Smooth muscle cell (in vitro differentiated cells): ENCODE results near the gene ZBTB38. TPM values are rescaled to one million over a fixed set of nuclear protein-coding genes. Genes with fewer than 3 reads are reported as not detected.

Experiments
- DNase-seq: peaks from one replicate; lab custom pipeline; 2025; ENCODE audit not compliant: unreplicated experiment; lab: John Stamatoyannopoulos, UW
- H2AFZ ChIP-seq: fragments of 200-600 bp; sonication (generic); 2 replicates; pipeline ENCODE4 v1.6.0; 2016; ENCODE audit warnings: antibody characterized with exemption, low read depth, mild to moderate bottlenecking
- H3F3A ChIP-seq: fragments of 200-600 bp; sonication (generic); 2 replicates; pipeline ENCODE4 v1.6.0; 2017; ENCODE audit warnings: antibody characterized with exemption, low read depth
- H3K27ac ChIP-seq: fragments of 200-600 bp; sonication (generic); 2 replicates; pipeline ENCODE4 v1.5.1; 2016; ENCODE audit warnings: low read depth, mild to moderate bottlenecking
- H3K27me3 ChIP-seq: fragments of 200-600 bp; sonication (generic); 2 replicates; pipeline ENCODE4 v1.6.1; 2016; ENCODE audit warnings: low read depth, mild to moderate bottlenecking
- H3K36me3 ChIP-seq: fragments of 200-600 bp; sonication (generic); 2 replicates; pipeline ENCODE4 v1.5.1; 2016; ENCODE audit warnings: low read depth
- H3K4me1 ChIP-seq: fragments of 200-600 bp; sonication (generic); 2 replicates; pipeline ENCODE4 v1.5.1; 2016; ENCODE audit warnings: low read depth
- H3K4me2 ChIP-seq: fragments of 200-600 bp; sonication (generic); 2 replicates; pipeline ENCODE4 v1.6.0; 2016; ENCODE audit warnings: mild to moderate bottlenecking
- H3K4me3 ChIP-seq: fragments of 200-600 bp; sonication (generic); 2 replicates; pipeline ENCODE4 v1.5.1; 2016; ENCODE audit warnings: mild to moderate bottlenecking
- H3K79me2 ChIP-seq: fragments of 200-600 bp; sonication (generic); 2 replicates; pipeline ENCODE4 v1.6.0; 2016; ENCODE audit warnings: low read depth, mild to moderate bottlenecking
- H3K9ac ChIP-seq: fragments of 200-600 bp; sonication (generic); 2 replicates; pipeline ENCODE4 v1.6.0; 2016; ENCODE audit warnings: low read depth
- H3K9me3 ChIP-seq: fragments of 200-600 bp; sonication (generic); replicated peaks from 2 replicates; pipeline ENCODE4 v1.5.1; 2016; ENCODE audit warnings: low read depth
- H4K20me1 ChIP-seq: fragments of 200-600 bp; sonication (generic); 2 replicates; pipeline ENCODE4 v1.6.0; 2016; ENCODE audit warnings: low read depth
- CTCF ChIP-seq: fragments of 200-600 bp; sonication (generic); IDR thresholded peaks from 2 replicates; pipeline ENCODE4 v1.5.1; 2017; ENCODE audit warnings: borderline replicate concordance, mild to moderate bottlenecking, antibody characterized with exemption; ENCODE audit not compliant: insufficient read depth, poor library complexity, severe bottlenecking
- WGBS: methylation state at CpG from one replicate; pipeline ENCODE4 v1.1.7; 2016; ENCODE audit warnings: low lambda C conversion rate; 5-methylcytosine and 5-hydroxymethylcytosine counted together
- polyA plus RNA-seq: library from polyadenylated mRNA; unstranded; fragments of >200 nt; fragmentation: Nextera tagmentation; extraction: Ambion mirVana; gene quantifications from 2 replicates; pipeline ENCODE4 v1.2.1, GENCODE V29; 2016
- total RNA-seq: library from RNA; depleted of rRNA; stranded (reverse); fragments of >200 nt; gene quantifications from 2 replicates; pipeline ENCODE4 v1.2.3, GENCODE V29; 2014

Gene ZBTB38
- total and polyA plus RNA-seq, 2 experiments from 2014 or later: 21.7 to 68.0 TPM

GRCh38 chr3:141353652-141354495 lies 14.4 kb upstream of the ZBTB38 start:
- no peak for TF ChIP-seq CTCF
- Histone ChIP-seq H3K9ac (no peak overlapping the region), H3K36me3 (no peaks in the 10 kb centered on the region), H3K4me3 (no peak overlapping the region), H2AFZ (no peak overlapping the region), H3K27me3 (peaks cover 5% of the 10 kb centered on the region), H3K9me3 (no peaks in the 10 kb centered on the region), H3K79me2 (no peaks in the 10 kb centered on the region), H3K4me2 (peak overlapping the region; percentile 8), H3K4me1 (peaks cover 16% of the 10 kb centered on the region), H3F3A (no peaks in the 10 kb centered on the region), H3K27ac (no peak overlapping the region), H4K20me1 (no peaks in the 10 kb centered on the region)
- no peak for DNase-seq
- WGBS: 40% methylated on average over 6 of the region's 6 CpGs

- H3K27ac ChIP-seq: no peak overlapping the region
- 94% methylated on average over 3 of the region's 3 CpGs for WGBS
- peaks cover 5% of the 10 kb centered on the region for H3K27me3 ChIP-seq
- no peaks in the 10 kb centered on the region for H3K79me2 ChIP-seq
- H4K20me1 ChIP-seq: no peaks in the 10 kb centered on the region
- H2AFZ ChIP-seq: no peak overlapping the region
- H3K36me3 ChIP-seq: no peaks in the 10 kb centered on the region
- TF ChIP-seq CTCF: no peak
- no peak for DNase-seq
- H3K4me3 ChIP-seq: no peak overlapping the region
- peaks cover 16% of the 10 kb centered on the region for H3K4me1 ChIP-seq
- no peaks in the 10 kb centered on the region for H3K9me3 ChIP-seq
- H3K9ac ChIP-seq: no peak overlapping the region
- no peaks in the 10 kb centered on the region for H3F3A ChIP-seq
- peak overlapping the region; percentile 4 for H3K4me2 ChIP-seq
Observed at GRCh38 chr3:141354517-141354916, 13.8 kb upstream of the ZBTB38 start.

- no peaks in the 10 kb centered on the region for H3K9me3 ChIP-seq
- peaks cover 5% of the 10 kb centered on the region for H3K27me3 ChIP-seq
- H3K4me2 ChIP-seq: no peak overlapping the region
- no peaks in the 10 kb centered on the region for H4K20me1 ChIP-seq
- no peak overlapping the region for H2AFZ ChIP-seq
- H3K4me1 ChIP-seq: peaks cover 16% of the 10 kb centered on the region
- H3K9ac ChIP-seq: no peak overlapping the region
- 91% methylated on average over 6 of the region's 6 CpGs for WGBS
- no peaks in the 10 kb centered on the region for H3K36me3 ChIP-seq
- no peak overlapping the region for H3K4me3 ChIP-seq
- DNase-seq: no peak
- no peak overlapping the region for H3K27ac ChIP-seq
- no peak for TF ChIP-seq CTCF
- H3K79me2 ChIP-seq: no peaks in the 10 kb centered on the region
- H3F3A ChIP-seq: no peaks in the 10 kb centered on the region
Observed at GRCh38 chr3:141355242-141355641, 13.1 kb upstream of the ZBTB38 start.

- TF ChIP-seq CTCF: no peak
- H2AFZ ChIP-seq: no peak overlapping the region
- 84% methylated on average over 4 of the region's 4 CpGs for WGBS
- no peak overlapping the region for H3K27ac ChIP-seq
- H4K20me1 ChIP-seq: no peaks in the 10 kb centered on the region
- H3K36me3 ChIP-seq: no peaks in the 10 kb centered on the region
- no peak overlapping the region for H3K9ac ChIP-seq
- no peaks in the 10 kb centered on the region for H3K9me3 ChIP-seq
- no peak for DNase-seq
- peaks cover 16% of the 10 kb centered on the region for H3K4me1 ChIP-seq
- H3K4me2 ChIP-seq: no peak overlapping the region
- H3K27me3 ChIP-seq: peaks cover 5% of the 10 kb centered on the region
- no peak overlapping the region for H3K4me3 ChIP-seq
- H3F3A ChIP-seq: no peaks in the 10 kb centered on the region
- H3K79me2 ChIP-seq: no peaks in the 10 kb centered on the region
Observed at GRCh38 chr3:141356046-141356445, 12.3 kb upstream of the ZBTB38 start.
